GM21390 (cell line): ENCODE results near the gene KREMEN1.
A peak's percentile ranks its signal among the peaks of the same experiment; 100 is the strongest.

Experiments
- ATAC-seq: cut with Tn5 transposase; IDR thresholded peaks from one replicate; pipeline ENCODE4 v1.9.1; 2021; ENCODE audit not compliant: unreplicated experiment

Gene KREMEN1

GRCh38 chr22:29148036-29148435, 75.2 kb downstream of the KREMEN1 start:
- ATAC-seq, result no peak

- ATAC-seq, result no peak
Measured at GRCh38 chr22:29148826-29149225, 76.0 kb downstream of the KREMEN1 start.

- ATAC-seq, result no peak
Measured at GRCh38 chr22:29149841-29150555, 77.2 kb downstream of the KREMEN1 start.

GRCh38 chr22:29150701-29151100, 77.9 kb downstream of the KREMEN1 start:
- no peak for ATAC-seq

GRCh38 chr22:29151316-29151715, 78.5 kb downstream of the KREMEN1 start:
- ATAC-seq, result no peak

GRCh38 chr22:29152045-29152953, 79.5 kb downstream of the KREMEN1 start:
- no peak for ATAC-seq

- ATAC-seq, result no peak
Measured at GRCh38 chr22:29152954-29153719, 80.3 kb downstream of the KREMEN1 start.

GRCh38 chr22:29154364-29155048, 81.7 kb downstream of the KREMEN1 start:
- no peak for ATAC-seq

- ATAC-seq, result no peak
Measured at GRCh38 chr22:29155966-29156365, 83.1 kb downstream of the KREMEN1 start.

- no peak for ATAC-seq
Measured at GRCh38 chr22:29156507-29156906, 83.7 kb downstream of the KREMEN1 start.

GRCh38 chr22:29157759-29158535, 85.1 kb downstream of the KREMEN1 start:
- no peak for ATAC-seq

- ATAC-seq, result no peak
Measured at GRCh38 chr22:29158546-29158945, 85.7 kb downstream of the KREMEN1 start.

GRCh38 chr22:29163808-29164207, 91.0 kb downstream of the KREMEN1 start:
- ATAC-seq, result no peak

GRCh38 chr22:29165321-29166060, 92.7 kb downstream of the KREMEN1 start:
- ATAC-seq, result no peak

GRCh38 chr22:29166180-29166579, 93.3 kb downstream of the KREMEN1 start:
- no peak for ATAC-seq

- peak; percentile 86 for ATAC-seq
Measured at GRCh38 chr22:29167032-29167911, 94.4 kb downstream of the KREMEN1 start.

GRCh38 chr22:29171721-29172120, 98.9 kb downstream of the KREMEN1 start:
- no peak for ATAC-seq

GRCh38 chr22:29172216-29172615, 99.4 kb downstream of the KREMEN1 start:
- ATAC-seq, result no peak
